Loucy (cell line): Measurements from ENCODE around the gene HDAC11.

Source experiments
- EZH2phosphoT487 ChIP-seq: fragments of 200-600 bp; IDR thresholded peaks from 2 replicates; pipeline ENCODE4 v1.6.1; 2018; ENCODE audit warnings: antibody characterized with exemption, mild to moderate bottlenecking, moderate library complexity, borderline replicate concordance
- TF ChIP-seq, protein P1 (sequence below): fragments of 200-600 bp; sonication (generic); conservative IDR thresholded peaks from 2 replicates; pipeline ENCODE4 v1.5.1; 2014; ENCODE audit warnings: mild to moderate bottlenecking, antibody characterized with exemption, low read length

DNA sequence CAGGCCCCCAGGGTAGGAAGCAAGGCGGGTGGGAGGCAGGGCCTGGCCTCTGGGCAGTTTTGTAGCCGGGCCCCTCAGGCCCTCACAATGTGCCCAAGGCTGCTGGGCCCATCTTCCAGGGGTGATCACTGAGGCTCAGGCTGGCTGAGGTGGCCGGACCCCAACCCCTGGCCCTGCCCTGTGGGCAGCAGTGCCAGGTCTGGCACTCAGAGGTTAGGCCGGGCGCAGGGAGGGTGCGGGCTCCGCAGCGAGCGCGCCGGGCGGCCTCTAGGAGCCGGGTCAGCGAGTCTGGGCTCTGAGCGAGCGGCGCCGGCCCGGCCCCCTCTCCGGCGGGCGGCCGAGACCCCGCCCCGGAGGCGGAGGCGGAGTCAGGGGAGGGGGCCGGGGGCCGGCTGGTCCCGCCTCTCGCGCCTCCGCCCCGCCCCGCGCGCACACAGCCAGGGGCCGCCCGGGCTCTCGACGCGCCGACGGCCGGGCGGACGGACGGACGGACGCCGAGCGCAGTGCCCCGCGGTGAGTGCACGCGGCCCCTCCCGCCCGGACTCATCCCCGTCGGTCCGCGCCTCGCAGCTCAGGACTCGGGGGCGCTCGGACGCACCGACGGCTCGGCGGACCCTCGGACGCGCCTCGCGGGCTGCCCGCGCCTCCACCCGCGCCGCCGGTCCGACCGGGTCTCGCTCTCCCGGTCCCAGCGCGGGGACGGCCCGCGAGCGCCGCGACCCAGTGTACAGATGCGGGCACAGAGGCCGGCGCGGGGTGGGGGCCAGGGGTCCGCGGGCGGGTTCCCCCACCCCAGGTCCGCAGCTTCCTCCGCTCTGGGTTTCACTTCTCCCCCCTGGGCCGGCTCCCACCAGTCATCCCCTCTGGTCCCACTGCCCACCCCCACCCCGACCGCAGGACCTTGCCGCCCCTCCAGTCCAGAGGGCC is 68.9 kb downstream of the HDAC11 start, which contains the start of gene FBLN2:
- TF ChIP-seq, protein P1, sequence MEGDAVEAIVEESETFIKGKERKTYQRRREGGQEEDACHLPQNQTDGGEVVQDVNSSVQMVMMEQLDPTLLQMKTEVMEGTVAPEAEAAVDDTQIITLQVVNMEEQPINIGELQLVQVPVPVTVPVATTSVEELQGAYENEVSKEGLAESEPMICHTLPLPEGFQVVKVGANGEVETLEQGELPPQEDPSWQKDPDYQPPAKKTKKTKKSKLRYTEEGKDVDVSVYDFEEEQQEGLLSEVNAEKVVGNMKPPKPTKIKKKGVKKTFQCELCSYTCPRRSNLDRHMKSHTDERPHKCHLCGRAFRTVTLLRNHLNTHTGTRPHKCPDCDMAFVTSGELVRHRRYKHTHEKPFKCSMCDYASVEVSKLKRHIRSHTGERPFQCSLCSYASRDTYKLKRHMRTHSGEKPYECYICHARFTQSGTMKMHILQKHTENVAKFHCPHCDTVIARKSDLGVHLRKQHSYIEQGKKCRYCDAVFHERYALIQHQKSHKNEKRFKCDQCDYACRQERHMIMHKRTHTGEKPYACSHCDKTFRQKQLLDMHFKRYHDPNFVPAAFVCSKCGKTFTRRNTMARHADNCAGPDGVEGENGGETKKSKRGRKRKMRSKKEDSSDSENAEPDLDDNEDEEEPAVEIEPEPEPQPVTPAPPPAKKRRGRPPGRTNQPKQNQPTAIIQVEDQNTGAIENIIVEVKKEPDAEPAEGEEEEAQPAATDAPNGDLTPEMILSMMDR: no peak
- no peak for TF ChIP-seq EZH2phosphoT487
